HG03520 (cell line): ENCODE measurements around the gene FRYL.

Source experiments
- ATAC-seq: cut with Tn5 transposase; IDR thresholded peaks from one replicate; pipeline ENCODE4 v1.9.1; 2021; ENCODE audit warnings: mild to moderate bottlenecking, moderate library complexity; ENCODE audit not compliant: unreplicated experiment

Gene FRYL

DNA sequence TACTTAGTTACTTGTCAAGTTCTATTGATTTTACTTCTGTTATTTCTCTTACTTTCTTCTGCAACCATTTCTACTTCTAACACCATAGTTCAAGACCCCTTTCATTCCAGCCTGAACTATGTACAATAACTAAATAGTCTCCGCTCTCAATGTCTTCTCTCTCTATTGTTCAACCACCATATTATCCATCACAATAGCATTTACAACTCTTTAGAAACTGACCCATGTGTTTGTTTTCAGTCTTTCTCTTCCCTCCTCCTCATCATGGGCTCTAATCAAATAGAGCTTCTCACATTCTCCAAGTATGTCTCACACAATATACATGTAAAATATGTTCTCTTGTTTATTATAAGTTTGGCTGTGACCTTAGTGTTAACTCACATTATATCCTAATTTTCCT is 146.4 kb downstream of the FRYL start:
- no peak for ATAC-seq

DNA sequence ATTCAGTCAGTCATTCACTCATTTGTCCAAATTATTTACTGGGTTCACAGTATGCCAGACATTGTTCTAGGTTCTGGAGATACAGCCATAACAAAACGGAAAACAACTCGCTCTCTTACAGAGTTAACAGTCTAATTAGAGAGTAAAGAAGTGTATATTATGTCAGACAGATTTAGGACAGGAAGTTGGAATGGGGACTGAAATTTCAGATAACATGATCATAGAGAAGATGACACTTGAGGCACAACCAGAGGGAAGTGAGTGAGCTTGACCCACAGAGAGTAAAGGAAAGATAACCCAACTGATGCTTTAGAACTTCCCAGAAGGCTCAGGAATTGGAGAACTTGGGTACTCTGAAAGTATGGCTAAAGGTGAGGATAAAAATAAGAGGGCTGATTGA is 150.6 kb downstream of the FRYL start:
- no peak for ATAC-seq

DNA sequence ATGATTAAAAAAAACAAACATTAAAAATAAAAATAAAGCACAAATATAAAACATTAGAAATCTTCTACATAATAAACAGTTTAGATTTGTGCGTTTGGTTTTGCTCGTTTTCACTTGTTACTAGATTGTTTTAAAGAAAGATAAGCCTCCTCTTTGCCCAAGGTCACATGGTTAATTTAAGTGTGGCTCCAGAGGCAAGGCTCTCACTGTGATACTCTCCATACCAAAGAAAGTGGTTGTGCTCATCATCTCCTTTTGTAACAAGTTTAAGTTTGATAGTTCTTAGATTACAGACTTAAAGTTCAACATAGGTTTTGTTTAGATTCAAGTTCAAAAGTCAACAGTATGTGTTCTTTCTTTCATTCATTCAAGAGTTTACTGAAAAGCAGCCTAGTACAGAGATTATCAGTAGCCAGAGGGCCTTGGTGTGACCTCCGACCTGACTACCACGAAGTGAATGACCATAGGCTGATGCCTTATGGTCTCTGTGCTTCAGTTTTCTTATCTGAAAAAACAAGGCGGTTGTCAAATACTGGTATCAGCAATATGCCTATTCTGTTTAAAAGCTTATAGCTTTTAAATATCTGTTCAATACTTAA is 156.8 kb downstream of the FRYL start:
- no peak for ATAC-seq

DNA sequence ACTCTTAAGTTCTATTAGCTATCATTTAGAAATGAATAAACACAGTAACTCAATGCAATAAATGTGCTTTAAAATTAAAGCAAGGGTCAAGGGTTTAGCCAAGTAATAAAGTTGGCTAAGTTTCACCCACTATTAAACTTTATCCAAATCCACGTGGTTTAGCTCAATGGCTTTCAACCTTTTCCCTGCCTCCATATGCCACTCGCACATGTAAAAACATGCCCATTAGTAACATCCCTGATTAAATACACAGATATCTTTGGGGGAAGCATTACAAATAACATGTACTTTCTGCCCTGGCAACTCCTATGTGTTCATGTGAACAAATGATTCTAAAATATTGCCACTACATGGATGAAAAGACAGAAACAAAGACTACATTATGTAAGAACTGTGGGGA is 159.2 kb downstream of the FRYL start:
- ATAC-seq, result no peak

DNA sequence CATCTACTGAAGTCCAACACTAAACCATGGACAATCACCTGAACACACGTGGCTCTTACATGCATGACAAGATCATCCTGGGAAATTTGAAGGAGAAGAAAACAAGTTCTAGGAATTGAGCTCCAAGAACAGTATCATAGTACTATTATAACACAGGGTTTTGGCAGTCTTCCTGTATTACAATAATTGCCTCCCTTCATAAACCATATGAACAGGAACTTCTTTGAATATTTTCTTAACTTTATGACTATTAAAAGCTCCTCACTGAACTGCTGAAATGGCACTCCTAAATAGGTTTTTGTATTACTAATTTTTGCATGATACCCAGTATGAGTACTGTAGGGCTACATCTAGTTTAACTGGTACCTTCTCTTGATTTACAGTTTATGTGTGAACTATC is 160.0 kb downstream of the FRYL start:
- ATAC-seq, result no peak

DNA sequence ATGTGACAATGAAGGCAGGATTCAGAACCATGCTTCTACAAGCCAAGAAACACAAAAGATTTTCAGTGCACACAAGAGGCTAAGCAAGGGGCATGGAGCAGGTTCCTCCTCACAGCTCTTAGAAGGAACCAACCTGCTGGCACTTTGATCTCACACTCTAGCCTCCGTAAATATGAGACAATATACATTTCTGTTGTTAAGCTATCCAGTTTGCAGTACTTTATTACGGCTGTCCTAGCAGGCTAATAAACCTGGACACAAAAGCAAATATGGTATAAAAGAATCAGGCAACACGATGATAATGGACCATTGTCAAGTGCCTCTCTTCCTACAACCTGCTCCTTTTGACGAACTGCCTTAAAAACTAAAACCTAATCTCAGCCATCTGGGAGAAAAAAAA is 175.6 kb downstream of the FRYL start:
- ATAC-seq, result no peak

DNA sequence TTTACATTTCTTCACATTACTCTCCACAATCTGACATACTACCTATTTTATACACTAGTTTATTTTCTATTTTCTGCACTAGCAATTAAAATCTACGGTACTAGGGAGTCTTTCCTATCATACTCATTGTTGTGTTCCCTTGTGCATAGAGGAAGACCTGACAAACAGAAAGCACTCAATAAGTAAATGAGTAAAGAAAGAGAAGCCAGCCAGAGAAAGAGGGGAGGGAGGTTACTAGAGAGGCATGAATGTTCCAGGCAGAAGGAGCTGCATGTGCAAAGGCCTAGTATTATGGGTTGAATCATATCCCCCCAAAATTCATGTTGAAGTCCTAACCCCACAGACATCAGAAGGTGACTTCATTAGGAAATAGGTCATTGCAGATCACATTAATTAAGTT is 176.0 kb downstream of the FRYL start:
- ATAC-seq, result no peak

DNA sequence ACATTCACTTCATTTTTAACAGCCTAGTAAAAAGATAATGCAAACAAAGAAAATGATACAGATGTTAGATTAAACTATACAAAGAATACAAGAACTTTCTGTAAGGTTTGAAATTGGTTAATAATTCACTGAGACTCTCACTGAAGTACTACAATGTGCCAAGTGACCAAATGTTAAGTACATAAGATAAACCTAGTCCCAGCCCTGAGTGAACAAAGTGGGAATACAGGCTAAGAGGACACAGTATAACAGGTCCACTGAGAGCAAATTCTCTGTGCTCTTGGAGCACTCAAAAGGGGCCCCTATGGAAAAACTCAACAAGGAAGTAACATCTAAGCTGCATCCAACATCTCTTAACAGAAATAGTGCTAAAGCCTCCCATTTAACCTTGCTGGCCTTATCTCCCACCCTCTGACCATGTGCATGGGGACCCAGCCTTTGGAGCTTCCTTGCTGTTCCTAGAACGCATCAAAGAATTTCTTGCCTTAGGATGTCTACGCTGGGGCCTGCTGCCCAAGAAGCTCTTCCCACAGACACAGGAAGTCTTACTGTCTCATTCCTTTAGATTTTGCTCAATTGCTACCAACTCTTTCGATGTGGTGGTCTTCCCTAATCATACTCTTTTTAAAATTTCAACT is 176.6 kb downstream of the FRYL start:
- ATAC-seq, result no peak

DNA sequence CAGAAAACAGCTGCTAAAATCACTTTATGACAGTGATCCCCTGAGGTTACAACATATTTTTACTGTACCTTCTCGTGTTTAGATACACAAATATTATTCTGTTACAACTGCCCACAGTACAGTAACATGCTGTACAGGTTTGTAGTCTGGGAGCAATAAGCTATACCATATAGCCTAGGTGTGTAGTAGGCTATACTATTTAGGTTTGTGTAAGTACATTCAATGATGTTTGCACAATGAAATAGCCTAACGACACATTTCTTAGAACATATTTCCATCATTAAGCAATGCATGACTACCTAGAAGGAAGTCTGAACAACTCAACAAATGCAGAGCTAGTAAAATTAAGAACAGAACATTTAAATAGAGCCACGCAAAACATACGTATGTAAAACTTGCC is 177.3 kb downstream of the FRYL start:
- ATAC-seq, result no peak

DNA sequence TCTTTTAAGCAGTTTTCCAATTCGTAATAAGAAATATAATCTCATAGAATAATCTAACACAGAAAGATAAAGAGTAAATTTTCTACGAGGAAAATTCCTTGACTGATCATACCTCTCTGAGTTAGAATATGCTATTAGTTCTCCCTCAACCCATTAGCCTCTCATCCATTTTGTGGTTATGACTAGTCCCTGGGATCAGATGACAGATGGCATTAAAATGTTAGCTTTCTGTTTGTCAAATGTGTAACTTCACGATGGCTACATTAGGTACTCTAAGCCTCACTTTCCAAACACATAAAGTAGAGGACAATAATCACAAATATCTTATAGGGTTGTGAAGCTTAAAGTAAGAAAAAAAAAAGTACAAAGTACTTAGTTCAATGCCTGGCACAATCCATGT is 177.9 kb downstream of the FRYL start:
- ATAC-seq, result no peak

DNA sequence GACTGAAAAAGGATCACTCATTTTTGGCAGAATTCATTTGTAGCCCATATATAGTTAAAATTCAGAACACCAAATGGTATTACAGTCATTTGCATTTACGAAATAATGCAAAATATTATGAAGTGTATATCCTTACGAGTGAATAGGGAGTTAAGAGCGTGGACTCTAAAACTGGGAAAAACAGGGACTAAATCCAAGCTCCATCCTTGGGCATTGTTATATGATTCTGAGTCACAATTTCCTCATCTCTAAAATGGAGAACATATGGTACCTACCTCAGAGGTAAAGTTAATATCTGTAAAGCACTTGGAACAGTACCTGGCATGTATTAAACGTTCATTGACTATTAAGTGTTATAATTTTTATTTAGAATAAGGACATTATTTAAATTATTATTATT is 183.7 kb downstream of the FRYL start:
- ATAC-seq, result no peak

DNA sequence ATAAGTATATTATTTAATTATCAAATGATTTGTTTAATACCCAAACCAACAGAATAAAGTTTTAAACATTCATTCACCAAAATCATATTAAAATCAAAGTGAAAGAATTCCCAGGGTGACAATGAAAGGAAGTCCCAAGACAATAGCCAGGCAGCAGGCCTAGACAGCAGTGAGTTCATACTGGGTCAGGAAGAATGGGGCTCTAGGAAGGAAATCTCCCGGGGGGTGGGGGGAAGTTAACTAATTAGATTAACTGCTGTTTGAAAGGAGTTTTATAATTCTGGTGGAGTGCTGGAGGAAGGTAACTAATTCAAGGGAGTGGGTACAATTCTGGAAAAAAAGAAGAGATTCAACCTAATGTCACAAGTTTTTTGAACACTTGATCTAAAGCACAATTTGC is 185.9 kb downstream of the FRYL start:
- no peak for ATAC-seq

DNA sequence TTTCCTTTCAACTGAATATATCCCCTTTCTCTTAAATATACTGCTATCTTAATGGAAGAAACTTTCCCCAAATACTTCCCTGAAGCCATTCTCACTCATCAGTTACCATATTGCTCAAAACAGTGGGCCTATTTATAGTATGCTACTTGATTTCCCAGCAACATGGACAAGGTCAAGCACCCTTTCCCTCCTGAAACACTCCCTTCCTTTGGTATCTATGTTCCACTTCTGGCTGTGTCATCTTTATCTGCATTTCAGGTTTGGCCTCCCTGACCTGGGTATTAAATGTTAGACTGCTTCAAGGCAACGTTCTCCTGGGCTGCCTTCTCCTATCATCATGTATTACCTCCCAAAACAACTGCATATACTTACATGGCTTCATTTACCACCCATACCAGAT is 188.7 kb downstream of the FRYL start:
- ATAC-seq, result no peak

DNA sequence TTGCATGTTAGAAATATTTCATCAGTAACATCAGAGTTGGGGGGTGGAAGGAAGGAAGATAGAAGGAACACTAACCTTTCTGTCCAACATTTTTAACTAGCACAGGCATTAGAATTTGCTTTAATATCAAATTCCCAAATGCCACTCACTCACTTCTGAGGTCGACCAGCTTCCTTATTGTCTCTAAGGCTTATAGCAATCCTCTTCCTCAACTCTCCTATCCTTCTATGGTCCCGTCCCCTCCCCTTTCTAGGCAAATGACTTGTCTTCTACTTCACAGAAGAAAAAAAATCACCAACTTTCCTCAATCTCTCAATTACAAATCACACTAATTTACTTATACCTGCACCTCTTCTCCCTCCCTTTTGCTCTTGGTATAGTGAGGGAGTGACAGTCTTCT is 189.2 kb downstream of the FRYL start:
- ATAC-seq, result no peak

DNA sequence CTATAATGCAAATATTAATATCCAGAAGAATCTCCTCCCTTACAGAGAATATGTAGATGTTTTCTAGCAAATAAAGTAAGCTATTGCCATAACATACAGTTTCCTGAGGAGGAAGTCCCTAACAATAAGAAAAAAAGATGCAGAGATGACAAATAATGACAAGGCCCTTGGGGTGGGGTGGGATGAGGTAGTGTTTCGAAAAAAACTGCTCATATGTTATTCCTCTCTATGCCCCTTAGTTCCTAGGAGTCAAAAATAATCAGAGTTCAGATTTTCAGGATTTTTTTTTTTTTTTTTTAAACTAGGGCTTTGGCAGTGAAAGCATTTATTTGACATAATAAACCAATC is 191.0 kb downstream of the FRYL start:
- ATAC-seq, result no peak

DNA sequence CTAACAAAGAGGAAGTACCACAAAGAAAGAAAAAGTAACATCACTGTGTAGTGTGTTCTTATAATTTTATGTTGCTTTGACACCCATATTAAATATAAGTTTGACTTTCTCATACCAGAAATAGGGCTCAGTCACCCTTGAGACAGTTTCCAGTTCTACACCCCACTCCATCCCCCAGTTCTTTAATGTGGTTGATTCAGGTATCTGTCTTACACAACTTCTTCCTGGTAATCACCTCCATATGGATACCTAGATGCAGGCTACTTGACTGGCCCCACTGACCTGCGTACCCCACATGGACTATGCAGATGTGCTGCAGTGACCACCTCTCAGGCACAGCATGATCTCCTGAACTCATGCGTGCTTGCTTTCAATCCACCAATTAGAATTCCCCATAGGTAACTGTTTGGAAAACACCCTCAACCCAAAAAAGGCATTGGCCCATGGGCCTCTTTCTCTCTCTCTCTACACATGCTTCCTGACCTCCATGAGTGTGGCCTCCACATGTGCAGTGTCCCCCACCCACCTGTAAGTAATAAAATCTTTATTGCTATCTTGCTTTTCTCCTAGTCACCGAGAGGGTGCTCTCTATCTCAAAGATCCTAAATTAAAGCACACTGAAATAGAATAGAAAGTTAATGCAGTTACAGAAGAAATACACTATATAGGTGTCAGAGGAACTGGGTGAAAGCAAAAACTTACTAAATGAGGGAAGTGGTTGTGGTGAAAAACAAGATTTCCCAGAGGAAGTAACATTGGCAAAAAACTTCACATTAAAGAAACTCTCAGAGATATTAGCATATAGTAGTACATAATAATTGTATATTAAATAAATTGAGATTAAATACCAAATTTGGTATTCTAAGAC is 191.6 kb downstream of the FRYL start:
- ATAC-seq, result no peak

DNA sequence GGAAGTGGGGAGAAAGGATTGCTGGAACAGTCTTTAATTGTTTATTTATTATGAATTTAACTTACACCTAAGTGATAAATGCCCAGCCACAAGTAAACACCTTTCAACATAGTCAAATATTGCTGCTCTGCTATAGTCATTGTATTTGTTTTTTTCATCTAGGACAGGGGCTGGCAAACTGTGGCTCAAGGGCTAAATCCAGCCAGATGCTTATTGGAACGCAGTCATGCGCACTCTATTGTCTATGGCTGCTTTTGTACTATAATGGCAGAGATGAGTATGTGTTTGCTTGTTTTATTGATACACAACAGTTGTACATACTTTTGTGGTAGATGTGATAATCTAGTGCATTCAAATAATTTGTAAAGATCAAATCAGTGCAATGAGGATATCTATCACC is 194.7 kb downstream of the FRYL start:
- ATAC-seq, result no peak

DNA sequence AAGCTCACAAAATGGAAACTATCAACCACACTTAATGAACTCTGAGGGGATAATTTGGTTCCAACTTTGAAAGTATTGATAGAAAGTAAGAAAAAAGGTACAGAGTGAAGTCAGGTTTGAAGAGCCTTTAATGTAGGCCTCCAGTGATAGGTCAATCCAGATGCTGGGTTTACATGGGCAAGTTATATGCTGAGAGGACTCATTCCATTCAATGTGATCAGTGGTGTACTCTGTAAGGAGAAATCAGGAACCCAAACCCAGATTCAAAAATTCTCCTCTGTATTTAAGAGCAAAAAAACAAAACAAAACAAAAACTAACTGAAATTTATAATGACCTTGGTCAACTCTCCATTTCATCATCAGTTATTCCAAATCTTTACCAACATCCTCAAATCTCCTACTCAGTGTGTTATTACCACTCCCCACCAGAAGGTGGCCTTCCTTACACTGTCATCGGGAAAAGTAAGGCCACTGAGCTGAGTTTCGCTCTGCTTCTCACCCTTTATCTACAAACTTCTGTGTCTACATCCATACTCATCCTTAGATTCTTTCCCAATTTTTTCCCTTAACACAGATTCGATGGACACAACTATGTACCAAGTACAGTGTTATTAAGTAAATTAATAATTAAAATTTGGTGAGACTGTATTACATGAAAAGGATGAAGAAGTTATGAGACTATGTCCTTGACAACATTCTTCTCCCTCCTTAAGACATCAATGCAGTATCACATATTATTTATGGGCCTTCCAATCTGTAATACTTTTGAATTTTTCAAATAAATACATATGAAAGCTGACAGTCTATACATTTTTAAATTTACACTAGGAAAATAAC is 201.7 kb downstream of the FRYL start:
- peak; percentile 83 for ATAC-seq

DNA sequence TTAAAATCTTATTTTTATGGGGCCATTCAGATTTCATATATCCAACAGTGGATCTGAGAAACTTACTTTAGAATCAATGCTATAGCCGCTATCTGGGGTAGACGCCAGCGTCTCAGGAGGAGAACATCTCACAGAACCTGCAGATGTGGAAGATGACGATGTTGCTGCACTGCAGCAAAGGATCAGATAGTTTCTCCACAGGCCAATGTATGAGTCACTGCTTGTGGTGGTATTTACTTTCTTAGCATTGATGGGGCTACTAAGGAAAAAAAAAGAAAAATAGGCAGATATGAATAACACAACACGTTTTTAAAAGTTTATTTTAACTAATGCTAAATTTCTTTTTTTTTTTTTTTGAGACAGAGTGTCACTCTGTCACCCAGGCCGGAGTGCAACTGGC is 204.1 kb downstream of the FRYL start:
- ATAC-seq, result no peak

DNA sequence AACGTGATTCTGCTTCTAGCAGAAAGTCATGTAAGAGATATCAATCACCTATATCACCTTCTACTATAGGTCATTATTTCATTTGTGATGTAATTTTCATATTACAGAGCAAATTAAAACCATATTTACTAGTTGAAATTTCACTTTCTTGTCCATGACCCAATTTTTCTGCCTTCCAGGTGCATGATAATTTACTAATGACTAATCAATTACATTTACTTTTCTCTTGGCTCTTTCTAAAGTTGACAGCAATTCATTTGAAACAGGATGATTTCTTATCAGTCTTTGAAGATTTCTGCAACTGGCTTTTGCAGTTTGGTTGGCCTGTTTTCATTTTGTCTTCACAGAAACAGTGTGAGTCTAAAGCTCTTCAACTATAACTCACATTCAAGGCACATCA is 208.6 kb downstream of the FRYL start:
- no peak for ATAC-seq

DNA sequence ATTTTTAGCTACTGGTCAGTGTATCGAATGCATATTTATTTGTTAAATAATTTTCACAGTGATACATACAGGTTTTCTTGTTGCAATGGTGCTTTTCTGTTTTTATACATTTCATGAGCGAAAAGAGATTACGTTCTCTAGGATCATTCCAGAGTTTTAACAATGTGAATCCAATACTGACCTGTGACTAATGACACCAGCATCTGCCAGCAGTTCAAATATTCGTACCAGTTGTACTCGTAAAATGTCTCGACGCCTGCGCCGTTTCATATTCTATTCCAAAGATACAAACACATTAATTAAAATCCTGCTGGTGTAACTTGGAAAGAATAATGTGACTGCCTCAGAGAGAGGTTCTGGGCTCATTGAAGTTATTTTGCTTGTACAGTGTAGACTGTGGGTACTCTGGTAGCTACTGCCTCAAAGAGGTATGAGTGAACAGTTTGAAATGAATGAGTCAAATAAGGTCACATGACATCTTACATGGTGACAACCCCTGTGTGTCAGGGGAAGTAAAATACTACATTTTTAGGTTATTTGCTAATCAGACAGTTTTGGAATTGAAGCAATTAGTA is 209.3 kb downstream of the FRYL start:
- ATAC-seq, result no peak
